ENCODE results near the gene EEFSEC.

DNA sequence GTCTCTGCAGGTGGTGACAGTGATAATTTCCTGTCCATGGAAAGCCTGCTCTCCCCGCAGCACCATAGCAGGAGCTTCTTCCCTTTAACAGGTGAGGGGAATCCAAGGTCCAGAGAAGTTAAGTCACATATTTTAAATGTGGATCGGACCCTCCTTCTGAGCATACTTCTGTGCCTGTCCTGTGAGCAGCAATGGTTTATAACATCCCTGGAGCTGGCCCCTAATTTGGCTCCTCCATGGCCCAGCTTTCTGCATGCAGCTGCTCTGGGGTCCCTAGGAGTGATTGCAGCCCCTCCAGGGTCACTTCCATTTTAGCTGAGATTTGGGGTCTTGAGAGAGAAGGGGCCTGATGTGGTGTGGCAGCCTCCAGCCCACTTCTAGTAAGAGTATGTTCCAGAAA, 127.8 kb downstream of the EEFSEC start:
- no peak for TF ChIP-seq EZH2 (IDR thresholded peaks at IDR 0.05; ENCODE audit: low read depth)
- TF ChIP-seq, protein P1, sequence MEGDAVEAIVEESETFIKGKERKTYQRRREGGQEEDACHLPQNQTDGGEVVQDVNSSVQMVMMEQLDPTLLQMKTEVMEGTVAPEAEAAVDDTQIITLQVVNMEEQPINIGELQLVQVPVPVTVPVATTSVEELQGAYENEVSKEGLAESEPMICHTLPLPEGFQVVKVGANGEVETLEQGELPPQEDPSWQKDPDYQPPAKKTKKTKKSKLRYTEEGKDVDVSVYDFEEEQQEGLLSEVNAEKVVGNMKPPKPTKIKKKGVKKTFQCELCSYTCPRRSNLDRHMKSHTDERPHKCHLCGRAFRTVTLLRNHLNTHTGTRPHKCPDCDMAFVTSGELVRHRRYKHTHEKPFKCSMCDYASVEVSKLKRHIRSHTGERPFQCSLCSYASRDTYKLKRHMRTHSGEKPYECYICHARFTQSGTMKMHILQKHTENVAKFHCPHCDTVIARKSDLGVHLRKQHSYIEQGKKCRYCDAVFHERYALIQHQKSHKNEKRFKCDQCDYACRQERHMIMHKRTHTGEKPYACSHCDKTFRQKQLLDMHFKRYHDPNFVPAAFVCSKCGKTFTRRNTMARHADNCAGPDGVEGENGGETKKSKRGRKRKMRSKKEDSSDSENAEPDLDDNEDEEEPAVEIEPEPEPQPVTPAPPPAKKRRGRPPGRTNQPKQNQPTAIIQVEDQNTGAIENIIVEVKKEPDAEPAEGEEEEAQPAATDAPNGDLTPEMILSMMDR (conservative IDR thresholded peaks at IDR 0.05) = no peak
